GM12872 (cell line): ENCODE results near the gene TMEM26.

Source experiments
- CTCF ChIP-seq: IDR thresholded peaks from 3 replicates; pipeline ENCODE4 v1.5.1; 2011; ENCODE audit warnings: low read depth, mild to moderate bottlenecking, low read length, moderate library complexity; ENCODE audit not compliant: insufficient read depth

The TMEM26 gene

GRCh38 chr10:61456095-61456789, 3.1 kb upstream of the TMEM26 start:
- TF ChIP-seq CTCF, result no peak

GRCh38 chr10:61455656-61456055, 2.5 kb upstream of the TMEM26 start:
- no peak for TF ChIP-seq CTCF

- no peak for TF ChIP-seq CTCF
These were observed 1.4 kb upstream of the TMEM26 start for GRCh38 chr10:61454541-61454940.

GRCh38 chr10:61452151-61452651, 980 bp downstream of the TMEM26 start:
- no peak for TF ChIP-seq CTCF

- no peak for TF ChIP-seq CTCF
These were observed 1.8 kb downstream of the TMEM26 start for GRCh38 chr10:61451357-61451756.

- TF ChIP-seq CTCF, result no peak
These were observed 4.2 kb downstream of the TMEM26 start for GRCh38 chr10:61448841-61449600.

GRCh38 chr10:61448091-61448490, 5.1 kb downstream of the TMEM26 start:
- no peak for TF ChIP-seq CTCF
